Mucosa of descending colon (tissue), 3 donors: ENCODE data around the gene SVOPL. TPM values are rescaled to one million over a fixed set of nuclear protein-coding genes. Genes with fewer than 3 reads are reported as not detected.

Experiments used
- ATAC-seq: fragments of 200-7000 bp; cut with Tn5 transposase; one replicate; pipeline ENCODE4 v1.9.1; 2020; ENCODE audit warnings: mild to moderate bottlenecking, moderate library complexity
- DNase-seq, 3 donors: peaks; one replicate each; pipeline ENCODE4 v3.0.0-alpha.2; 2020
- H3K36me3 ChIP-seq: fragments of 200-600 bp; one replicate; pipeline ENCODE4 v1.8.0; 2021; ENCODE audit warnings: low read depth, mild to moderate bottlenecking
- H3K4me1 ChIP-seq: fragments of 200-600 bp; one replicate; pipeline ENCODE4 v1.8.0; 2021; ENCODE audit warnings: low read depth, mild to moderate bottlenecking
- H3K4me3 ChIP-seq: fragments of 200-600 bp; one replicate; pipeline ENCODE4 v1.8.0; 2021; ENCODE audit warnings: mild to moderate bottlenecking
- H3K9me3 ChIP-seq: fragments of 200-600 bp; one replicate; pipeline ENCODE4 v1.8.0; 2021; ENCODE audit warnings: mild to moderate bottlenecking
- intact Hi-C, 2 donors: fragments of 100-400 bp; cut with DNase I in 1 of 2; cut with micrococcal nuclease in 1 of 2; formaldehyde crosslinking; loops; one replicate each; pipeline versions ENCODE4 v1.11.0 to v1.11.1; 2022; cut with DNase I, micrococcal nuclease
- total RNA-seq, 3 donors: library from RNA; stranded (reverse); fragmentation: NEBNext Ultra II Directional in 2 of 3; extraction: Animal tissue kit (Norgen Biotek cat#: 25700) in 2 of 3; gene quantifications; one replicate each; pipeline versions ENCODE4 v1.2.1 to v1.2.4, GENCODE V29; 2021 to 2023
- TF ChIP-seq, protein P1 (sequence below): fragments of 200-600 bp; IDR thresholded peaks from one replicate; pipeline ENCODE4 v1.8.0; 2022; ENCODE audit warnings: antibody characterized with exemption, mild to moderate bottlenecking
- donor health status: DM: no; HTN: no; CAD: no; lungs with moderate emphysema.
- donor health status: DM: no; HTN: no; CAD: no.
- donor health status: DM: no; HTN: yes; CAD: no.

The SVOPL gene
- total RNA-seq, 3 donors from 2014 or later: 1.8 to 3.1 (median 2.9) TPM

DNA sequence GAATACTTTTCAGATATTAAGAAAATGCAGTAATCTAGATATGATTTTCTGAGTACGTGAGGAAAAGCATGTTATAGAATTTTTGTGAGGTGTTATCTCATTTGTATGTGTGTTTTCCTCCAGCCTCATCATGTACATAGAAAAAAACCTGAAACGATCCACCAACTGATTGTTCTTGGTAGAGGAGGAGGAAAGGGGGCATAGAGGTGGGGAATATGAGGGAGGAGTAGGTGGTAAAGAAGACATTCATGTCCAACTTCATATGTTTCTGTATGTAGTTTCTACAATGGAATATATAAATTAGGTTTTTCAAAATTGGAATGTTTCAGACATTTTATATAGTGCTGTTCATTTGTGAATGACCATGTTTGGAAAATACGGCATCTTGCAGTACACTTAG lies 131.7 kb downstream of the SVOPL start:
- intact Hi-C loops: no loop called here
- TF ChIP-seq, protein P1, sequence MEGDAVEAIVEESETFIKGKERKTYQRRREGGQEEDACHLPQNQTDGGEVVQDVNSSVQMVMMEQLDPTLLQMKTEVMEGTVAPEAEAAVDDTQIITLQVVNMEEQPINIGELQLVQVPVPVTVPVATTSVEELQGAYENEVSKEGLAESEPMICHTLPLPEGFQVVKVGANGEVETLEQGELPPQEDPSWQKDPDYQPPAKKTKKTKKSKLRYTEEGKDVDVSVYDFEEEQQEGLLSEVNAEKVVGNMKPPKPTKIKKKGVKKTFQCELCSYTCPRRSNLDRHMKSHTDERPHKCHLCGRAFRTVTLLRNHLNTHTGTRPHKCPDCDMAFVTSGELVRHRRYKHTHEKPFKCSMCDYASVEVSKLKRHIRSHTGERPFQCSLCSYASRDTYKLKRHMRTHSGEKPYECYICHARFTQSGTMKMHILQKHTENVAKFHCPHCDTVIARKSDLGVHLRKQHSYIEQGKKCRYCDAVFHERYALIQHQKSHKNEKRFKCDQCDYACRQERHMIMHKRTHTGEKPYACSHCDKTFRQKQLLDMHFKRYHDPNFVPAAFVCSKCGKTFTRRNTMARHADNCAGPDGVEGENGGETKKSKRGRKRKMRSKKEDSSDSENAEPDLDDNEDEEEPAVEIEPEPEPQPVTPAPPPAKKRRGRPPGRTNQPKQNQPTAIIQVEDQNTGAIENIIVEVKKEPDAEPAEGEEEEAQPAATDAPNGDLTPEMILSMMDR: no peak
- no peaks in the 10 kb centered on the region for H3K4me1 ChIP-seq
- peaks cover 31% of the 10 kb centered on the region for H3K9me3 ChIP-seq
- H3K36me3 ChIP-seq: peaks cover 8% of the 10 kb centered on the region
- ATAC-seq (no peak), DNase-seq (no peak)
- no peak overlapping the region for H3K4me3 ChIP-seq

DNA sequence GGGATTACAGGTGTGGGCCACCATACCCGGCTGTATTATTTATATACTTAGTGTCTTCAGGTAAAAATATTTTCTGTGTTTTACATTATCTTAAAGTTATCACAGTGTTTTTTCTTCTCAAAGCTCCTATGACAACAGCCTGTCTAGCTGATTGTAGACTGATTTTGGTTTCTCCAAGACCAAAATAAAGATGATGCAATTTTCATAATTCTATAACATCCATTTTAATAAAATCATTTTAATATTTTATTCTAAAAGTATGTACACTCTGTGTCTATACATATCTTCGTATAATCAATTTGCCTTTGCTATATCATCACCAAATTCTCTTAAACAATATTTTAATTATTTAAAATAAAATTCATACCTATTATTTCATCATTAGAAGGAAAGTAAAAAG lies 132.5 kb downstream of the SVOPL start:
- Histone ChIP-seq H3K9me3 (peaks cover 39% of the 10 kb centered on the region), H3K4me1 (no peaks in the 10 kb centered on the region), H3K36me3 (peaks cover 8% of the 10 kb centered on the region), H3K4me3 (no peak overlapping the region)
- ATAC-seq: no peak
- no peak for DNase-seq
- intact Hi-C loops: no loop called here
- TF ChIP-seq, protein P1: no peak

DNA sequence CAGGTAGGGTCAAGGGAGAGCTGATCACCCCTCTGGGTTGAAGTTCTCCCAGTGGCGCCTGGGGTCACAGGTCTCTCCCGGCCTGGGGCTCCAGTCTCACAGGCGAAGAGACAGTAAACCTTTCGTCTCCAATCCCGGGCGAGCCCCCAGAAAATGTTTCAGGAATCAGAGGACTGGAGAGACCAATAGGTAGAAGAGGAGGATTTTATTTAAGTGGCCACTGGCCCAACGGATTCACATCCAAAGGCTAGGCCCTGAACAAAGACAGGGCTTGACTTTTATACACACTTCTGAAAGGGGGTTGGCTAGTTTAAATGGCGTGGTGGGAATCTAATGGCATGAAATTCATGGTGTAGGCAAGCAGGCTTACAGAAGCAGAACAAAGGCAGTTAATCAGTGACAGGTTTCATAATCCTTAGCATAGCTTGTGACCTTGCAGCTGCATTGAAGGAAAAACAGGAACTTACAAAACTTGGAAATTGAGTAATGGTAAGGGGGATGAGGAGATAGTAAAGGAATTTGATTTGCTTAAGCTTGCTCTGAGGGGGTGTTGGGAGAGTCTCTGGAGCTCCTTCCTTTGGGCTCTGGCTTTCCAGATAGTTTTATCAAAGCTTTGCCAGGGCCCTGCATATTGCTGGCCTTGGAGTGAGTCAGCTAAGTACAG lies 135.6 kb downstream of the SVOPL start:
- Histone ChIP-seq H3K4me3 (no peak overlapping the region), H3K9me3 (peaks cover 66% of the 10 kb centered on the region), H3K4me1 (no peaks in the 10 kb centered on the region), H3K36me3 (peaks cover 8% of the 10 kb centered on the region)
- DNase-seq (no peak), ATAC-seq (no peak)
- intact Hi-C loops: no loop called here
- TF ChIP-seq, protein P1: no peak

DNA sequence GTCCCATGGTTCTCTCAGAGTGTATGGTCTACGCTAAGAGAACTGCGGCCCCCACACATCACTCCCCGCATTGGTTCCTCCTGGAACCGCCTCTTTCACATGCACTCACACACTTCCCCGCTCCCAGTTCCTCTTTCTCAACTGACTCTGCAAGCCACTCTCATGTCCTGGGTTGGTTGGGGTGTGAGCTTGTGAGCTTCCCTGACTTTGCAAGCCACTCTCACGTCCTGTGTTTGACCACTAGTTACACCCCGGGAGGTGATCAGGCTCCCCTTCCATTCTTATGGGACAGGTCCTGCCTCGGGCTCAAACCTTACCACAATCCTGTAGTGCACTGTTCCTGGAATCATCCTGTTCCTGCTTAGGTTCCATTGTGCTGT lies 136.1 kb downstream of the SVOPL start:
- H3K4me3 ChIP-seq: no peak overlapping the region
- ATAC-seq (no peak), DNase-seq (no peak)
- H3K9me3 ChIP-seq: peaks cover 68% of the 10 kb centered on the region
- no peaks in the 10 kb centered on the region for H3K4me1 ChIP-seq
- intact Hi-C loops: no loop called here
- TF ChIP-seq, protein P1: no peak
- peaks cover 8% of the 10 kb centered on the region for H3K36me3 ChIP-seq

DNA sequence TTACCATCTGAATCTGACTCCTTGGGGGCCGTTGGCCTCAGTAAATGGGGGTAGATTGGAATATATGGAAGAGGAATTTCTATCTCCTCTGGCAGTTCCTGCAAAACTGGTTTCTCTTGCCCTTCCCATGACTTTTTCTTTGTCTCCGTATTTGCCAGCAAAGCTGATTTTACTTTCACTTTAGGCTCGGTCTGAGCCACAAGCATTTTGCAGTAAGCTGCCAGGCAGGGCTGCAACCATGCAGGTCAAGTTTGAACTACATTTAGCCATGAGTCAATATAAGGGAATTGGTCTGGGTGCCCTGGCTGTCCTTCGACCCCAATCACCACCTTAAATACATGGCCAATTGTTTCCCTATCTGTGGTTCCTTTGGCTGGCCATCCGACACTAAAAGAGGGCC lies 136.8 kb downstream of the SVOPL start:
- DNase-seq: no peak
- TF ChIP-seq, protein P1: no peak
- intact Hi-C loops: no loop called here
- Histone ChIP-seq H3K4me3 (no peak overlapping the region), H3K36me3 (peaks cover 8% of the 10 kb centered on the region), H3K9me3 (peaks cover 70% of the 10 kb centered on the region), H3K4me1 (no peaks in the 10 kb centered on the region)
- peak; percentile 26 for ATAC-seq

DNA sequence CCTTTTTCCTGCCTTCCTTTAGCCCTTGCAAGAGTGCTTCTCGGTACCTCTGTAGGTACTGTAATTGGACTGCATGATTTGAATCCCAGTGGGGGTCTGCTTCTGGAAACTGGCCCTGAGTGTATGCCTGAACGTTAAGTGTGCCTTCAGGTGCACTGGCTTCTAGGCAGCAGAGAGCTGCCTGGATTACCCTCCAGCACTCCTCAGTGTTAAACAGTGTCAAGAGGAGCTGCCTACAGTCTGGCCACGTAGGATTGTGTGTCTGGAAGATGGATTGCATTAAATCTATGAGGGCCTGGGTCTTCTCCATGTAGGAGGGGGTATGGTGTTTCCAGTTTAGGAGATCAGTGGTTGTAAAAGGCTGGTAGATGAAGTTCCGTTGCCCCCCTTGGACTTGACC lies 137.4 kb downstream of the SVOPL start:
- H3K9me3 ChIP-seq: peaks cover 75% of the 10 kb centered on the region
- intact Hi-C loops: no loop called here
- no peak overlapping the region for H3K4me3 ChIP-seq
- no peak for DNase-seq
- TF ChIP-seq, protein P1: no peak
- peaks cover 8% of the 10 kb centered on the region for H3K36me3 ChIP-seq
- H3K4me1 ChIP-seq: no peaks in the 10 kb centered on the region
- no peak for ATAC-seq
